Measurements from ENCODE around the gene CENPV. TPM values are rescaled to one million over a fixed set of nuclear protein-coding genes. Genes with fewer than 3 reads are reported as not detected.
"Not testable (repeated sequence)": the region's sequence is repeated elsewhere in the genome, so short reads cannot be mapped to it uniquely, and the experiment has no call there.

The CENPV gene
- total and polyA plus RNA-seq, 2 experiments from 2014 or later: 8.7 to 11.8 TPM

DNA sequence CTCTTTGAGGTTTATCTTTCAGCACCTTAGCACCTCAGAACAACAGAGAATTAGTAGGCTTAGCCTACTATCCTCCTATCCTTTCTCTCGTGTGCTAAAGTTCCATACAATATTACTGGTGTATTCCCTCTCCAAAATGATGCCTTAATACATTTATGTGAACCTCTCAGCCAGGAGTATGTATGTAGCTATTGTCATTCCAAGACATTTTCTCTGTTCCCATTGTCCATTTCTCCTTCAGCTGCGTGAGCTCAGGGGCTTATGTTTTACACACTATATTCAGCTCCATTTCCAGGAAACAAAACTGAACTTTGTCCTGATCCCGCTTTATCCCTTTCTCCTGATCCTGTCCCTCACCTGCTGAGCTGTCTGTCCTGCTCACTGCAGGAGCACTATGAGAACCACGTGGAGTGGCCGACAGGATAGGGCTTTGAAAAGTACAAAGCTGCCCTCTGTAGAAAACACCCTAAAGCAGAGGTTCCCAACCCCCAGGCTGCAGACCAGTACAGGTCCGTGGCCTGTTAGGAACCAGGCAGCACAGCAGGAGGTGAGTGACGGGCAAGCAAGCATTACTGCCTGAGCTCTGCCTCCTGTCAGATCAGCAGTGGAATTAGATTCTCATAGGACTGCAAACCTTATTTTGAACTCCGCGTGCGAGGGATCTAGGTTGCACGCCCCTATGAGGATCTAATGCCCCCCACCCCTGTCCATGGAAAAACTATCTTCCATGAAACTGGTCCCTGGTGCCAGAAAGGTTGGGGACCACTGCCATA lies 55.7 kb downstream of the CENPV start:
- DNase-seq: no peak
- in situ Hi-C loops (cut with MboI): no loop called here
- no peaks in the 10 kb centered on the region for H3F3A ChIP-seq (ENCODE audit: insufficient read depth)
- no peaks in the 10 kb centered on the region for H3K79me2 ChIP-seq (ENCODE audit: insufficient read depth)
- H3K27ac ChIP-seq: no peak overlapping the region
- no peaks in the 10 kb centered on the region for H3K9me3 ChIP-seq (ENCODE audit: low read depth)
- WGBS, 2 experiments (ENCODE audit: low coverage in 1 of 2, low lambda C conversion rate in 2 of 2, missing lambda C conversion rate in 2 of 2): 74 to 77% methylated on average over 11 of the region's 11 CpGs
- no peaks in the 10 kb centered on the region for H3K4me1 ChIP-seq (ENCODE audit: insufficient read depth)
- no peaks in the 10 kb centered on the region for H3K36me3 ChIP-seq (ENCODE audit: low read depth)
- H2AFZ ChIP-seq: no peak overlapping the region
- H3K9me2 ChIP-seq (ENCODE audit: insufficient read depth): no peaks in the 10 kb centered on the region
- H3K27me3 ChIP-seq (replicated peaks; ENCODE audit: insufficient read depth): no peaks in the 10 kb centered on the region
- no peak overlapping the region for H3K9ac ChIP-seq
- no peaks in the 10 kb centered on the region for H4K20me1 ChIP-seq (ENCODE audit: insufficient read depth)
- no peak overlapping the region for H3K4me3 ChIP-seq
- no peak overlapping the region for H3K4me2 ChIP-seq (ENCODE audit: unreplicated experiment)
- no peak for TF ChIP-seq EZH2phosphoT487 (IDR thresholded peaks at IDR 0.05; ENCODE audit: insufficient read depth, low read depth)
- no peak for TF ChIP-seq EZH2 (IDR thresholded peaks at IDR 0.05; ENCODE audit: insufficient read depth, poor library complexity, severe bottlenecking)

DNA sequence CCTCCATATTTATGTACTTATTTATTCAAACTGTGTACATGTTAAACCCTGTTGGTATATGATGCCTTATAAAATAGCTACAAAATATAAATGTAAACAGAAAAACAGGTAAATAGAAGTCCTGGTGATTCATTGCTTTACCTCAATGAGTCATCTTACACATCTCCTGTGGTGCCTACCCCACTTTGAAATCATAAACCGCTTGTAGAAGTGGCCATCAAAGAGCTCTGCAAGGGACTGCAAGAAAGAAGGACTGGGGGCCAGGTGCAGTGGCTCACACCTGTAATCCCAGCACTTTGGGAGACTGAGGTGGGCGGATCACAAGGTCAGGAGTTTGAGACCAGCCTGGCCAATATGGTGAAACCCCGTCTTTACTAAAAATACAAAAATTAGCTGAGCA lies 57.2 kb downstream of the CENPV start:
- H3K9me3 ChIP-seq (ENCODE audit: low read depth); H3K4me1 ChIP-seq (ENCODE audit: insufficient read depth); H3K36me3 ChIP-seq (ENCODE audit: low read depth); H3K4me3 ChIP-seq; H4K20me1 ChIP-seq (ENCODE audit: insufficient read depth); H2AFZ ChIP-seq; H3K27me3 ChIP-seq (replicated peaks; ENCODE audit: insufficient read depth); DNase-seq; H3F3A ChIP-seq (ENCODE audit: insufficient read depth); H3K79me2 ChIP-seq (ENCODE audit: insufficient read depth); H3K27ac ChIP-seq; H3K9ac ChIP-seq; in situ Hi-C loops (cut with MboI); H3K4me2 ChIP-seq (ENCODE audit: unreplicated experiment); H3K9me2 ChIP-seq (ENCODE audit: insufficient read depth): not testable (repeated sequence)
- 96 to 100% methylated on average over 3 of the region's 3 CpGs for WGBS, 2 experiments (ENCODE audit: low coverage in 1 of 2, low lambda C conversion rate in 2 of 2, missing lambda C conversion rate in 2 of 2)

DNA sequence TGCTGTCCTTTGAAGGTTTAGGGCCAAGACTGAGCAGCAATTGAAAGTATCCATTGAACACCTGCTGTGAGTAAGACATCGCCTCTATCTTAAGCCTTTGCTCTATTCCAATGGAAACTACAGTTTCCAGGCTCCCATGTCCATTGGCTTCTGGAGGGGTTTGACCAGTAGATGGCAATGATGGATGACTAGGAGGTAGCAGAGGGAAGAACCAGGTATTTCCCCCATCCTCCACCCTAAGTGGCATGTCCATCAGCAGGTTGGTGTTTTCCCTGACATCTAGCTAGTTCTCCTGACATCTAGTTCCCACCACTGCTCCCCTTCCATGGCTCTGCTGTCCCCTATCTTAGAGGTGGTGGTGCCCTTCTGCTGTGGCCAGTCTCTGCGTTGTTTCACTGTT lies 58.7 kb downstream of the CENPV start:
- Histone ChIP-seq H3K27ac (no peak overlapping the region), H3K79me2 (ENCODE audit: insufficient read depth) (no peaks in the 10 kb centered on the region), H3K9ac (no peak overlapping the region), H2AFZ (no peak overlapping the region), H3K27me3 (replicated peaks; ENCODE audit: insufficient read depth) (no peaks in the 10 kb centered on the region), H3K4me1 (ENCODE audit: insufficient read depth) (no peaks in the 10 kb centered on the region), H3K9me3 (ENCODE audit: low read depth) (no peaks in the 10 kb centered on the region), H3K4me2 (ENCODE audit: unreplicated experiment) (no peak overlapping the region), H3F3A (ENCODE audit: insufficient read depth) (0 out of 2 replicates have a peak, but pooled peaks cover under 1% of the 10 kb centered on the region), H3K9me2 (ENCODE audit: insufficient read depth) (no peaks in the 10 kb centered on the region), H3K36me3 (ENCODE audit: low read depth) (no peaks in the 10 kb centered on the region), H3K4me3 (no peak overlapping the region), H4K20me1 (ENCODE audit: insufficient read depth) (no peaks in the 10 kb centered on the region)
- in situ Hi-C loops (cut with MboI): no loop called here
- no peak for DNase-seq
- WGBS, 2 experiments (ENCODE audit: low coverage in 1 of 2, low lambda C conversion rate in 2 of 2, missing lambda C conversion rate in 2 of 2): 97 to 98% methylated on average over 2 of the region's 2 CpGs
- TF ChIP-seq EZH2phosphoT487 (IDR thresholded peaks at IDR 0.05; ENCODE audit: insufficient read depth, low read depth) (no peak), EZH2 (IDR thresholded peaks at IDR 0.05; ENCODE audit: insufficient read depth, poor library complexity, severe bottlenecking) (no peak)

DNA sequence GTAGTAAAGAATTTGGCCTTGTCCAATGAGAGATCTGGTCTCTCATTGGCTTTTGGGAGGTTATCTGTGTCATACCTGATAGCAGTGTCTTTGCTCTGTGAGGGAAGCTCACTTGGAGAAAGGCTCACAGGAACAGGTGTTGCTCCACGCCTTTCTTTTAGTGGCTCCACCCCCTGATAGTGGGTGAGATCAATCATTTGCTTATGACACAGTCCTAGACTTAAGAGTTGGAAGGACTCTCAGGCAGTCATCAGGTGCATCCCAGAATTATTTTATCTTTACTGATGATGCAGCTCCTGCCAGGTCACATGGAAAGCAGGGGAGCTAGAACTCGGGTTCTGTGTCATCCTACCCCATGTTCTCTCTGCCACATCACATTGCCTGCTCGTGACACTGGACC lies 59.3 kb downstream of the CENPV start:
- no peaks in the 10 kb centered on the region for H3K36me3 ChIP-seq (ENCODE audit: low read depth)
- no peak for DNase-seq
- H3K9me3 ChIP-seq (ENCODE audit: low read depth): no peaks in the 10 kb centered on the region
- no peak for TF ChIP-seq EZH2phosphoT487 (IDR thresholded peaks at IDR 0.05; ENCODE audit: insufficient read depth, low read depth)
- H3K27me3 ChIP-seq (replicated peaks; ENCODE audit: insufficient read depth): no peaks in the 10 kb centered on the region
- H2AFZ ChIP-seq: no peak overlapping the region
- H3K4me1 ChIP-seq (ENCODE audit: insufficient read depth): peaks cover 6% of the 10 kb centered on the region; the same call in 1 of the 2 replicates
- no peaks in the 10 kb centered on the region for H3K9me2 ChIP-seq (ENCODE audit: insufficient read depth)
- H3K27ac ChIP-seq: no peak overlapping the region
- no peak overlapping the region for H3K4me2 ChIP-seq (ENCODE audit: unreplicated experiment)
- H3K79me2 ChIP-seq (ENCODE audit: insufficient read depth): no peaks in the 10 kb centered on the region
- in situ Hi-C loops (cut with MboI): no loop called here
- no peak overlapping the region for H3K9ac ChIP-seq
- 92 to 98% methylated on average over 3 of the region's 3 CpGs for WGBS, 2 experiments (ENCODE audit: low coverage in 1 of 2, low lambda C conversion rate in 2 of 2, missing lambda C conversion rate in 2 of 2)
- H3K4me3 ChIP-seq: no peak overlapping the region
- H3F3A ChIP-seq (ENCODE audit: insufficient read depth): peaks cover 7% of the 10 kb centered on the region; the same call in 1 of the 2 replicates
- no peaks in the 10 kb centered on the region for H4K20me1 ChIP-seq (ENCODE audit: insufficient read depth)

Other genes with a start within 250 kb of the CENPV start
- gene NCOR1, start 137.9 kb downstream of the CENPV start, total RNA-seq (2014; rRNA removed; shearing (Covaris generic)): 50.6 and 78.9 TPM in 2 replicates
- 84.9 and 95.7 TPM in 2 replicates for gene NCOR1, start 137.9 kb downstream of the CENPV start, polyA plus RNA-seq (2016; fragmentation: Nextera tagmentation; extraction: Ambion mirVana)
- gene PIGL, start 136.3 kb downstream of the CENPV start, total RNA-seq (2014; rRNA removed; shearing (Covaris generic)): 10.9 and 12.6 TPM in 2 replicates
- gene PIGL, start 136.3 kb downstream of the CENPV start, polyA plus RNA-seq (2016; fragmentation: Nextera tagmentation; extraction: Ambion mirVana): 13.3 and 15.4 TPM in 2 replicates
- 586 and 786 TPM in 2 replicates for gene UBB, start 27.6 kb upstream of the CENPV start, total RNA-seq (2014; rRNA removed; shearing (Covaris generic))
- gene UBB, start 27.6 kb upstream of the CENPV start, polyA plus RNA-seq (2016; fragmentation: Nextera tagmentation; extraction: Ambion mirVana): 1,286 and 1,305 TPM in 2 replicates
- gene TRPV2, start 62.1 kb upstream of the CENPV start, total RNA-seq (2014; rRNA removed; shearing (Covaris generic)): 23.9 and 25.8 TPM in 2 replicates
- 19.5 and 19.6 TPM in 2 replicates for gene TRPV2, start 62.1 kb upstream of the CENPV start, polyA plus RNA-seq (2016; fragmentation: Nextera tagmentation; extraction: Ambion mirVana)
- 0.13 and 0.22 TPM in 2 replicates for gene LRRC75A, start 138.7 kb upstream of the CENPV start, total RNA-seq (2014; rRNA removed; shearing (Covaris generic))
- 0.15 and 0.54 TPM in 2 replicates for gene LRRC75A, start 138.7 kb upstream of the CENPV start, polyA plus RNA-seq (2016; fragmentation: Nextera tagmentation; extraction: Ambion mirVana)
- gene ZNF287, start 215.7 kb upstream of the CENPV start, total RNA-seq (2014; rRNA removed; shearing (Covaris generic)): 11.7 and 14.3 TPM in 2 replicates
- gene ZNF287, start 215.7 kb upstream of the CENPV start, polyA plus RNA-seq (2016; fragmentation: Nextera tagmentation; extraction: Ambion mirVana): 12.5 and 15.1 TPM in 2 replicates